CD14-positive monocyte (primary cell): ENCODE data around the gene AGPAT3. TPM values are rescaled to one million over a fixed set of nuclear protein-coding genes. Genes with fewer than 3 reads are reported as not detected.

Experiments
- DNase-seq, 3 donors: peaks; one replicate each; pipeline ENCODE4 v3.0.0-alpha.2; 2011 to 2022
- H2AFZ ChIP-seq: 2 replicates; pipeline ENCODE4 v1.6.0; 2012; ENCODE audit warnings: mild to moderate bottlenecking, low read depth, low read length, inconsistent platforms; ENCODE audit not compliant: insufficient read depth, poor library complexity, severe bottlenecking
- H3K27ac ChIP-seq, 2 donors: 1 replicate in 1 of 2; 2 replicates in 1 of 2; pipeline ENCODE4 v1.5.1; 2012 to 2013; ENCODE audit warnings: low read length in 2 of 2, control low read depth in 1 of 2, inconsistent platforms in 1 of 2, low read depth in 1 of 2, mild to moderate bottlenecking in 1 of 2
- H3K27me3 ChIP-seq, 2 donors: one replicate each; pipeline versions ENCODE4 v1.6.0 to v1.6.1; 2011 to 2013; ENCODE audit warnings: low read length in 2 of 2; ENCODE audit not compliant: control insufficient read depth in 2 of 2, insufficient read depth in 2 of 2
- H3K36me3 ChIP-seq, 2 donors: replicated peaks in 1 of 2; 1 replicate in 1 of 2; 2 replicates in 1 of 2; pipeline versions ENCODE4 v1.5.1 to v1.6.1; 2012 to 2013; ENCODE audit warnings: low read length in 2 of 2, control low read depth in 1 of 2, inconsistent platforms in 1 of 2, mild to moderate bottlenecking in 1 of 2; ENCODE audit not compliant: insufficient read depth in 2 of 2, control insufficient read depth in 1 of 2
- H3K4me1 ChIP-seq, 2 donors: 1 replicate in 1 of 2; 2 replicates in 1 of 2; pipeline versions ENCODE4 v1.5.1 to v1.6.1; 2012 to 2013; ENCODE audit warnings: low read length in 2 of 2, control low read depth in 1 of 2, inconsistent platforms in 1 of 2, mild to moderate bottlenecking in 1 of 2, moderate library complexity in 1 of 2; ENCODE audit not compliant: insufficient read depth in 2 of 2, control insufficient read depth in 1 of 2
- H3K4me2 ChIP-seq: replicated peaks from 2 replicates; pipeline ENCODE3; 2012; ENCODE audit warnings: low read length, moderate library complexity, mild to moderate bottlenecking; ENCODE audit not compliant: poor library complexity, severe bottlenecking; ENCODE audit errors: extremely low read depth
- H3K4me3 ChIP-seq, 3 experiments: fragments of 200-600 bp in 1 of 3; sonication (generic) in 1 of 3; replicated peaks in 1 of 3; 1 replicate in 2 of 3; 2 replicates in 1 of 3; pipeline ENCODE4 v1.5.1; 2011 to 2013; ENCODE audit warnings: low read length in 3 of 3, mild to moderate bottlenecking in 3 of 3, control low read depth in 2 of 3, low read depth in 2 of 3, inconsistent platforms in 1 of 3, moderate library complexity in 1 of 3
- H3K79me2 ChIP-seq: 2 replicates; pipeline ENCODE4 v1.6.0; 2012; ENCODE audit warnings: mild to moderate bottlenecking, control low read depth, inconsistent platforms, low read length, moderate library complexity; ENCODE audit not compliant: insufficient read depth
- H3K9ac ChIP-seq: 2 replicates; pipeline ENCODE4 v1.6.0; 2017; ENCODE audit warnings: low read length, mild to moderate bottlenecking; ENCODE audit not compliant: insufficient read depth, poor library complexity, severe bottlenecking
- H3K9me3 ChIP-seq, 2 donors: replicated peaks in 1 of 2; 1 replicate in 1 of 2; 2 replicates in 1 of 2; pipeline versions ENCODE4 v1.5.1 to v1.6.1; 2012 to 2013; ENCODE audit warnings: low read length in 2 of 2, control low read depth in 1 of 2; ENCODE audit not compliant: control insufficient read depth in 1 of 2, insufficient read depth in 1 of 2
- H4K20me1 ChIP-seq: 2 replicates; pipeline ENCODE4 v1.6.0; 2012; ENCODE audit warnings: mild to moderate bottlenecking, low read length, control low read depth, moderate library complexity; ENCODE audit not compliant: insufficient read depth
- H3K27ac Mint-ChIP-seq, 7 donors: one replicate each; pipeline ENCODE4 v1.8.0; 2020; ENCODE audit warnings: mild to moderate bottlenecking in 7 of 7, mixed read lengths in 7 of 7, moderate library complexity in 6 of 7, inconsistent platforms in 2 of 7
- H3K27me3 Mint-ChIP-seq, 3 donors: one replicate each; pipeline ENCODE4 v1.8.0; 2021 to 2022; ENCODE audit warnings: low read depth in 3 of 3, mild to moderate bottlenecking in 3 of 3, mixed read lengths in 3 of 3, moderate library complexity in 3 of 3, inconsistent platforms in 1 of 3
- H3K36me3 Mint-ChIP-seq, 2 donors: one replicate each; pipeline ENCODE4 v1.8.0; 2020; ENCODE audit warnings: mixed read lengths in 2 of 2, inconsistent platforms in 1 of 2, mild to moderate bottlenecking in 1 of 2
- H3K4me1 Mint-ChIP-seq: one replicate; pipeline ENCODE4 v1.8.0; 2020; ENCODE audit warnings: mild to moderate bottlenecking, mixed read lengths
- H3K4me3 Mint-ChIP-seq, 2 donors: one replicate each; pipeline ENCODE4 v1.8.0; 2020; ENCODE audit warnings: mild to moderate bottlenecking in 2 of 2, mixed read lengths in 2 of 2, moderate library complexity in 1 of 2
- H3K9me3 Mint-ChIP-seq, 7 donors: one replicate each; pipeline ENCODE4 v1.8.0; 2020 to 2022; ENCODE audit warnings: mixed read lengths in 7 of 7, mild to moderate bottlenecking in 6 of 7, moderate library complexity in 6 of 7, inconsistent platforms in 2 of 7
- whole genome bisulfite sequencing: methylation state at CpG from one replicate; pipeline ENCODE4 v1.1.5; 2013; ENCODE audit warnings: missing lambda C conversion rate; ENCODE audit not compliant: insufficient coverage; 5-methylcytosine and 5-hydroxymethylcytosine counted together
- intact Hi-C, 2 donors: fragments of 100-400 bp; cut with micrococcal nuclease; formaldehyde crosslinking; loops; one replicate each; pipeline versions ENCODE4 v1.15.0 to v1.15.1; 2023
- polyA plus RNA-seq, 3 donors: library from polyadenylated mRNA; depleted of rRNA in 1 of 3; unstranded in 2 of 3; stranded (reverse) in 1 of 3; fragments of 300-500 nt in 2 of 3; fragments of >200 nt in 1 of 3; fragmentation: Illumina TruSeq in 2 of 3; gene quantifications; 1 replicate in 2 of 3; 2 replicates in 1 of 3; pipeline ENCODE4 v1.2.3, GENCODE V29; 2012 to 2021
- TF ChIP-seq, protein P1 (sequence below): fragments of 200-600 bp; IDR thresholded peaks from one replicate; pipeline ENCODE4 v1.8.0; 2022; ENCODE audit warnings: antibody characterized with exemption, mild to moderate bottlenecking

The AGPAT3 gene
- polyA plus RNA-seq, 3 donors: 24.9 to 49.3 (median 26.2) TPM

DNA sequence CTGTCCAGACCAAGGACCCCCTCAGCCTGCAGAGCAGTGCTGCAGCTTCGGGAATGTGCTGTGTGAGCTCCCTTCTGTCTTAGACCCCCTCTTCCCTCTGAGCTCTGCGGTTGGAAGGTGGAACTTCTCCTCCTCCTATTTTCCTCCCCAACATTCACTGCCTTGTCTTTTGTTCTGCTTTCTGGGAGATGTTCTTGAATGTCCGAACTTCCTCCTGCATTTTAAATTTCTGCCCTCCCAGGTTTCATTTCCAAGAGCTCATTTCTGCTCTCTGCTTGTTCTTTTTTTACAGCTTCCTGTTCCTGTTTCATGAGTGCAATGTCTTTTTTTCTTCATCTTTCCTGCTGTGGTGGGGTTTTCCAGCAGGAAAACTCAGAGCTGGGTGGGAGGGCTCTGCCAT is 46.3 kb upstream of the AGPAT3 start:
- Histone ChIP-seq H3K36me3 (no peaks in the 10 kb centered on the region), H3K27me3 (no peaks in the 10 kb centered on the region), H3K4me3 (peak overlapping the region in 1 of 3 experiments; percentile 62), H4K20me1 (no peaks in the 10 kb centered on the region), H3K4me2 (peak overlapping the region; percentile 65), H3K79me2 (no peaks in the 10 kb centered on the region), H3K4me1 (peaks cover 58 to 67% of the 10 kb centered on the region in 2 donors), H3K9me3 (peaks cover 0 to 5% of the 10 kb centered on the region in 2 donors), H3K9ac (peak overlapping the region; percentile 44), H2AFZ (no peak overlapping the region), H3K27ac (peak overlapping the region; percentile 84 to 85)
- Mint-ChIP-seq H3K27ac (peak overlapping the region; percentile 87 to 95 (median 91)), H3K27me3 (peaks cover 0 to 6% (median 0%) of the 10 kb centered on the region in 3 donors), H3K4me1 (peaks cover 62% of the 10 kb centered on the region), H3K36me3 (no peaks in the 10 kb centered on the region), H3K4me3 (peak overlapping the region; percentile 13 to 73), H3K9me3 (peaks cover 0 to 9% (median 5%) of the 10 kb centered on the region in 7 donors)
- WGBS: 20% methylated on average over 1 of the region's 3 CpGs
- TF ChIP-seq, protein P1, sequence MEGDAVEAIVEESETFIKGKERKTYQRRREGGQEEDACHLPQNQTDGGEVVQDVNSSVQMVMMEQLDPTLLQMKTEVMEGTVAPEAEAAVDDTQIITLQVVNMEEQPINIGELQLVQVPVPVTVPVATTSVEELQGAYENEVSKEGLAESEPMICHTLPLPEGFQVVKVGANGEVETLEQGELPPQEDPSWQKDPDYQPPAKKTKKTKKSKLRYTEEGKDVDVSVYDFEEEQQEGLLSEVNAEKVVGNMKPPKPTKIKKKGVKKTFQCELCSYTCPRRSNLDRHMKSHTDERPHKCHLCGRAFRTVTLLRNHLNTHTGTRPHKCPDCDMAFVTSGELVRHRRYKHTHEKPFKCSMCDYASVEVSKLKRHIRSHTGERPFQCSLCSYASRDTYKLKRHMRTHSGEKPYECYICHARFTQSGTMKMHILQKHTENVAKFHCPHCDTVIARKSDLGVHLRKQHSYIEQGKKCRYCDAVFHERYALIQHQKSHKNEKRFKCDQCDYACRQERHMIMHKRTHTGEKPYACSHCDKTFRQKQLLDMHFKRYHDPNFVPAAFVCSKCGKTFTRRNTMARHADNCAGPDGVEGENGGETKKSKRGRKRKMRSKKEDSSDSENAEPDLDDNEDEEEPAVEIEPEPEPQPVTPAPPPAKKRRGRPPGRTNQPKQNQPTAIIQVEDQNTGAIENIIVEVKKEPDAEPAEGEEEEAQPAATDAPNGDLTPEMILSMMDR: no peak
- intact Hi-C loops: loop anchor here in 1 of 2 donors (10.0 kb wide), 1 partner anchor 116 kb away; no protein-coding TSS in a partner anchor
- DNase-seq: peak; percentile 60 to 85 (median 82)

DNA sequence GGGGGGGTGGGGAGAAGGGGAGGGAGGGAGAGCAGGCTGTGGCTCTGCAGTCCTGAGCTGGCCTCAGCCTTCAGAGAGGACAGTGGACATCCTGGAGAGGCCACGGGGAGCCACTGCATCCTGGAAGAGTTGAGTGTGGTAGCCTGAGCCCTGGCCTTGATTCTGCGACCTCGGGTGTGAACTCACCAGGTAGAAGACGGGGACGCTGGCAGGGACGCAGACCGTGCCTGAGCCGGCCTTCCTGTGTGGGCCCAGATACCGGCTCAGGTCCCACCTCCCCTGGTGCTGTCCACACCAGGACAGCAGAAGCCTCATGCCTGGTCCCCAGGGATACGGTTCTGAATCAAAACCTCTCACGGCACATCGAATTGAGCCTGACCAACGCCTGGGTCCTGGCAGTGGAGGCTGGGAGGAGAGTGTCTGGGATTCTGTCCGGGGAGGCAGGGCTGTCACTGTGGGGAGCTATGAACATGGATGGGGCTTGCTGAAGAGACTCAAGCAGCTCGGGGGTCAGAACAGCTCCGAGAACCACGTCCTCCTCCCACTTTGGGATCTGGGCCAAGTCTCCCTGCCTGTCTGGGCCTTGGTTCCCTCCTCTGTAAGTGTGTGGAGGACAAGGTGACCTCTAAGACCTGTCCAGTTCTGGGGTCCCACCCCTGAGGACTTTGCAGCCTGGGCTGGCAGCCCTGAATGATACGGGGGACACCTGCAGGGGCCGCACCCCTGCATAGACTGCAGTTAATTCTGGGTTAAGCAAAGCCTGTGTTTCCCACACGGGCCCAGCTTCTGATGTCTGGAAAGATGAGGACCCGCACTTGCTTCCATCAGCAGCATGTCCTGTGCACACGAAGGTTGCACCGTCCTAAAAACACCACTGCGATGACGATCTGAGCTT is 45.3 kb upstream of the AGPAT3 start:
- no peak overlapping the region for H3K4me3 Mint-ChIP-seq
- H3K36me3 ChIP-seq: no peaks in the 10 kb centered on the region
- WGBS: 95% methylated on average over 22 of the region's 25 CpGs
- H3K27me3 ChIP-seq: no peaks in the 10 kb centered on the region
- H3K9me3 Mint-ChIP-seq: peaks cover 0 to 9% (median 5%) of the 10 kb centered on the region in 7 donors
- H3K4me1 ChIP-seq: peaks cover 63 to 73% of the 10 kb centered on the region in 2 donors
- H3K79me2 ChIP-seq: no peaks in the 10 kb centered on the region
- TF ChIP-seq, protein P1: no peak
- H2AFZ ChIP-seq: no peak overlapping the region
- peaks cover 0 to 5% of the 10 kb centered on the region in 2 donors for H3K9me3 ChIP-seq
- H3K27ac ChIP-seq: peak overlapping the region; percentile 84 to 85
- H3K4me2 ChIP-seq: peak overlapping the region; percentile 65
- peaks cover 0 to 6% (median 0%) of the 10 kb centered on the region in 3 donors for H3K27me3 Mint-ChIP-seq
- intact Hi-C loops: loop anchor here in 1 of 2 donors (10.0 kb wide), 1 partner anchor 115 kb away; no protein-coding TSS in a partner anchor
- no peaks in the 10 kb centered on the region for H4K20me1 ChIP-seq
- H3K9ac ChIP-seq: no peak overlapping the region
- peaks cover 63% of the 10 kb centered on the region for H3K4me1 Mint-ChIP-seq
- peak overlapping the region; percentile 63 to 95 (median 90) for H3K27ac Mint-ChIP-seq
- DNase-seq: no peak
- H3K36me3 Mint-ChIP-seq: no peaks in the 10 kb centered on the region
- peak overlapping the region in 1 of 3 experiments; percentile 20 for H3K4me3 ChIP-seq
